Activated T-cell treated with anti-CD3 and anti-CD28 coated beads, Interleukin-2, amount 50 U/mL, for 24 hours (primary cell): Measurements from ENCODE around the gene BIRC6.
A peak's percentile ranks its signal among the peaks of the same experiment; 100 is the strongest.

ENCODE experiments used
- DNase-seq: peaks from one replicate; pipeline ENCODE4 v3.0.0-alpha.2; 2020
- H3K27ac Mint-ChIP-seq: 2 replicates; pipeline ENCODE4 v1.8.0; 2020; ENCODE audit warnings: mild to moderate bottlenecking, mixed read lengths
- H3K27me3 Mint-ChIP-seq: 2 replicates; pipeline ENCODE4 v1.8.0; 2020; ENCODE audit warnings: mixed read lengths
- H3K36me3 Mint-ChIP-seq: 2 replicates; pipeline ENCODE4 v1.8.0; 2020; ENCODE audit warnings: low read depth, mixed read lengths
- H3K4me1 Mint-ChIP-seq: 2 replicates; pipeline ENCODE4 v1.8.0; 2020; ENCODE audit warnings: low read depth, mixed read lengths
- H3K4me3 Mint-ChIP-seq: 2 replicates; pipeline ENCODE4 v1.8.0; 2020; ENCODE audit warnings: mild to moderate bottlenecking, moderate library complexity, mixed read lengths
- H3K9me3 Mint-ChIP-seq: 2 replicates; pipeline ENCODE4 v1.8.0; 2020; ENCODE audit warnings: mixed read lengths

Gene BIRC6

DNA sequence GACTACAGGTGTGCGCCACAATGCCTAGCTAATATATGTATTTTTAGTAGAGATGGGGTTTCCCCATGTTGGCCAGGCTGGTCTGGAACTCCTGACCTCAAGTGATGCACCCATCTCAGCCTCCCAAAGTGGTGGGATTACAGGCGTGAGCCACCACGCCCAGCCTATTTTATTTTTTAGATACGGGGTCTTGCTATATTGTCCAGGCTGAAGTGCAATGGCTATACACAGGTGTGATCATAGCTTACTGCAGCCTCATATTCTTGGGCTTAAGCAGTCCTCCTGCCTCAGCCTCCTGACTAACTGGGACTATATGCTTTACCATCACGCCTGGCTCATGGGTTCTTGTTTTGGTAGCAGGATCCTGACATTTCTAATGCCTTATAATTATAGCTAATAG is 42.4 kb downstream of the BIRC6 start:
- Mint-ChIP-seq H3K9me3 (no peaks in the 10 kb centered on the region), H3K36me3 (peaks cover 71% of the 10 kb centered on the region), H3K27me3 (no peaks in the 10 kb centered on the region), H3K4me3 (no peak overlapping the region), H3K27ac (no peak overlapping the region), H3K4me1 (peaks cover 19% of the 10 kb centered on the region)
- DNase-seq: no peak

DNA sequence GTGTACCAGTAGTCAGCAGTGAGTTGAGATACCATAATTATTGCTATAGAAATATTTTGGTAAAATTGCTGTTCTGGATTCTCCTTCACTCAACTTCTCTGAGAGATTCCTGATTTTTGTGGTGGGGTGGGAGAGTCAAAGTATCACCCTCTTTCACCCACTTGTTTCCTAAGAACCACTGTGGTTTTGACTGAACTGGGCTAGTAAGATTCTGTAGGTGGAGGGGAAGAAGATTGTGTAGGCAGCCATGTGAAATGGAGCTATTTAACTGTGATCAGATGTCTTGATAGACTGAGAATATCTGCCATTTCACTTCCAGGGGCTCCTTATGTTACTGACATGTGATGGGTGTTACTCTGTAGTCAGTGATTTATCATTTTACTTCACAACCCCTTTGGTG is 45.3 kb downstream of the BIRC6 start:
- H3K9me3 Mint-ChIP-seq: no peaks in the 10 kb centered on the region
- no peaks in the 10 kb centered on the region for H3K27me3 Mint-ChIP-seq
- H3K4me1 Mint-ChIP-seq: peaks cover 19% of the 10 kb centered on the region
- H3K4me3 Mint-ChIP-seq: no peak overlapping the region
- peak overlapping the region; percentile 57 for H3K27ac Mint-ChIP-seq
- DNase-seq: no peak
- H3K36me3 Mint-ChIP-seq: peaks cover 66% of the 10 kb centered on the region

DNA sequence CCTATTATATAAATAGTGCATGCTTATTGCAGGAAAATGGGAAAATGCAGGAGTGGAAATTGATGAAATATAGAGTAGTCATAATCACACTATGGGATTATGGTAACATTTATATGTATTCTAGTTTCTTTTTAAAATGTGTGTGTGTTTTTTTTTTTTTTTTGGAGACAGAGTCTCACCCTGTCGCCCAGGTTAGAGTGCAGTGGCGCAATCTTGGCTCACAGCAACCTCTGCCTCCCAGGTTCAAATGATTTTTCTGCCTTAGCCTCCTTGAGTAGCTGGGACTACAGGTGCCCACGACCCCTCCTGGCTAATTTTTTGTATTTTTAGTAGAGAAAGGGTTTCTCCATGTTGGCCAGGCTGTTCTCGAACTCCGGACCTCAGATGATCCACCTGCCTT is 47.0 kb downstream of the BIRC6 start:
- Mint-ChIP-seq H3K27me3 (no peaks in the 10 kb centered on the region), H3K36me3 (peaks cover 64% of the 10 kb centered on the region), H3K4me3 (no peak overlapping the region), H3K4me1 (peaks cover 22% of the 10 kb centered on the region), H3K9me3 (no peaks in the 10 kb centered on the region), H3K27ac (no peak overlapping the region)
- DNase-seq: no peak

DNA sequence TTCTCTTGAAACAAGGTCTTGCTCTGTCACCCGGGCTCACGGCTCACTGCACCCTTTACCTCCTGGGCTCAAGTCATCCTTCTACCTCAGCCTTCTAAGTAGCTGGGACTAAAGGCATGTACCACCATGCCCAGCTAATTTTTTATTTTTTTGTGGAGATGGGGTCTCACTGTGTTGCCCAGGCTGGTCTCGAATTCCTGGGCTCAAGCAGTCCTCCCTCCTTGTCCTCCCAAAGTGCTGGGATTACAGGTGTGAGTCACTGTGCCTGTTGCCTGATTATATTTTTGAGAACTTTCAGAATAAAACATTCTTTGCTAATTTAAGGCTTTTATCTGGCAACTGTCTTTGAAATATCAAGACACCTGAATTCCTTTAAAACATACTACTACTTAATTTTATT is 47.9 kb downstream of the BIRC6 start:
- H3K36me3 Mint-ChIP-seq: peaks cover 67% of the 10 kb centered on the region
- H3K4me1 Mint-ChIP-seq: peaks cover 26% of the 10 kb centered on the region
- no peak overlapping the region for H3K27ac Mint-ChIP-seq
- no peak overlapping the region for H3K4me3 Mint-ChIP-seq
- H3K9me3 Mint-ChIP-seq: no peaks in the 10 kb centered on the region
- DNase-seq: no peak
- H3K27me3 Mint-ChIP-seq: no peaks in the 10 kb centered on the region

DNA sequence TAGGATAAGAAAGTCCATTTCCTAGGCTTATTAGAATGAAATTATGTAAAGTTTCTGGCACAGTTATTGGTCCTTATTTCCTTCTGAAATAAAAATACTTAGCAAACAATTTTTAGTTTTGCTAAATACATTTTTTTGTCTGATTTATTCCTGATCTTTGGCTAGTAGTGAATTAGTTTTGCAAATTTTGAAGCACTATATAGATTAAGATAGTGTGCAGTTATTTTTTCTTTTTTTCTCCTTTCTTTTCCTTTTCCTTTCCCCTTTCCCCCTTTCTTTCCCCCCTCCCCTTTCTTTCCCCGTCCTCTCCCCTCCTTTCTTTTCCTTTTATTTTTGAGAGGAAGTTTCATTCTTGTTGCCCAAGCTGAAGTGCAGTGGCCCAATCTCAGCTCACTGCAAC is 59.7 kb downstream of the BIRC6 start:
- H3K36me3 Mint-ChIP-seq: peaks cover 78% of the 10 kb centered on the region
- H3K27ac Mint-ChIP-seq: no peak overlapping the region
- H3K9me3 Mint-ChIP-seq: no peaks in the 10 kb centered on the region

DNA sequence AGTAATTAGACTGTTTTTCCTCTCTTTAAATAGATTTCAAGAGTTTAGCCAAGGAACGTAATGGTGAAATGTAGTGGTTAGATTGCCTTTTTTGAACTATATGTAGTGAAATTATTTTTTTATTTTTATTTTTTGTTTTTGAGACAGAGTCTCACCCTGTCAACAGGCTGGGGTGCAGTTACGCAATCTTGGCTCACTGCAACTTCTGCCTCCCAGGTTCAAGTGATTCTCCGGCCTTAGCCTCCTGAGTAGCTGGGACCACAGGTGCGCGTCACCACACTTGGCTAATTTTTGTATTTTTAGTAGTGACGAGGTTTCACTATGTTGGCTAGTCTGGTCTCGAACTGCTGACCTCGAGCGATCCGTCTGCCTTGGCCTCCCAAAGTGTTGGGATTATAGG is 60.8 kb downstream of the BIRC6 start:
- H3K27ac Mint-ChIP-seq: no peak overlapping the region
- peaks cover 32% of the 10 kb centered on the region for H3K4me1 Mint-ChIP-seq
- no peaks in the 10 kb centered on the region for H3K9me3 Mint-ChIP-seq
- H3K36me3 Mint-ChIP-seq: peaks cover 81% of the 10 kb centered on the region
- H3K27me3 Mint-ChIP-seq: no peaks in the 10 kb centered on the region
- DNase-seq: no peak
- no peak overlapping the region for H3K4me3 Mint-ChIP-seq

More for the DNA sequence above, 59.7 kb downstream of the BIRC6 start:
- no peak for DNase-seq
- Mint-ChIP-seq H3K4me3 (no peak overlapping the region), H3K27me3 (no peaks in the 10 kb centered on the region), H3K4me1 (peaks cover 21% of the 10 kb centered on the region)

DNA sequence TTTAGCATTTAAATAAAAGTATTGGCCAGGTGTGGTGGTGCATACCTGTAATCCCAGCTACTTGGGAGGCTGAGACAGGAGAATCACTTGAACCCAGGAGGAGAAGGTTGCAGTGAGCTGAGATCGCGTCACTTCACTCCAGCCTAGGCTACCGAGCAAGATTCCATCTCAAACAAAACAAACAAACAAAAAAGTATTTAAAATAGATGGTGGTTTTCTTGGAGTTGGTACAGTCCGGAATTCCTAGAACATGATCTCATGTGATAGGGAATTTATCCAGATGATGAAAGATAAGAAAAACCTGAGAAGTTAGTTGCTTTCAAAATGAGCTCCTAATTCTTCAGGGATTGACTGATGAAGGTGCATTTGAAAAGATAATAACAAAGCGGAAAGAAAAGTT is 62.0 kb downstream of the BIRC6 start:
- H3K36me3 Mint-ChIP-seq: peaks cover 85% of the 10 kb centered on the region
- H3K4me3 Mint-ChIP-seq: no peak overlapping the region
- H3K4me1 Mint-ChIP-seq: peaks cover 39% of the 10 kb centered on the region
- no peaks in the 10 kb centered on the region for H3K9me3 Mint-ChIP-seq
- H3K27ac Mint-ChIP-seq: no peak overlapping the region
- DNase-seq: no peak
- H3K27me3 Mint-ChIP-seq: no peaks in the 10 kb centered on the region

DNA sequence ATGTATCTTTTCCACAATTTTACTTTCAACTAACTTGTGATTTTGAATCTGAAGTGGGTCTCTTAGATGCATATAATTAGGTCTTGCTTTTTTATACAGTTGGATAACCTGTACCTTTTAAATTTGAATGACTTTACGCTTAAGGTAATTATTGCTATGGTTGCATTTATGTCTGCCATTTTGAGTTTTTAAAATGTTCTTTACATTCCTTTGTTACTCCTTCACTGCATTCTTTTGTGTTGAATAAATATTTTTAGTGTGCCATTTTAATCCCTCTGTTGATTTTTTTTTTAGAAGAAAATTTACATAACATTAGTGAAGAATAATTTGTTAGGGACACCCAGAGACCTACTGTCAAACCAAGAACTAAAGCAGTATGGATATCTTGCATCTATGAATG is 65.3 kb downstream of the BIRC6 start:
- H3K36me3 Mint-ChIP-seq: peaks cover 75% of the 10 kb centered on the region
- H3K27me3 Mint-ChIP-seq: no peaks in the 10 kb centered on the region
- H3K4me1 Mint-ChIP-seq: peaks cover 60% of the 10 kb centered on the region
- H3K27ac Mint-ChIP-seq: no peak overlapping the region
- H3K4me3 Mint-ChIP-seq: no peak overlapping the region
- no peaks in the 10 kb centered on the region for H3K9me3 Mint-ChIP-seq
- no peak for DNase-seq

DNA sequence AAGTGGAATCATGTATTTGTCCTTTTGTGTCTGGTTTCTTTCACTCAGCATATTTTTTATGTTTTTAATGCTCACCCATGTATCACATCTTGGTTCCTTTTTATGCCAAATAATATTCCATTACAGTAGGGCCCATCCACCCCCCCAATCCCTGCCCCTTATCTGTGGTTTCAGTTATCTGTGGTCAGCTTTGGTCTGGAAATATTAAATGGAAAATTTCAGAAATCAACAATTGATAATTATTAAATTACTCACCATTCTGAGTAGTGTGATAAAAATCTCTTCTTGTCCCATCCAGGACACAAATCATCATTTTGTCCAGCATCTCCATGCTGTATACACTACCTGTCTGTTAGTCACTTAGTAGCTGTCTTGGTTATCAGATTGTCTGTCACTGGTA is 66.7 kb downstream of the BIRC6 start:
- Mint-ChIP-seq H3K4me3 (no peak overlapping the region), H3K9me3 (no peaks in the 10 kb centered on the region), H3K4me1 (peaks cover 62% of the 10 kb centered on the region), H3K27ac (no peak overlapping the region), H3K36me3 (peaks cover 63% of the 10 kb centered on the region), H3K27me3 (no peaks in the 10 kb centered on the region)
- no peak for DNase-seq

DNA sequence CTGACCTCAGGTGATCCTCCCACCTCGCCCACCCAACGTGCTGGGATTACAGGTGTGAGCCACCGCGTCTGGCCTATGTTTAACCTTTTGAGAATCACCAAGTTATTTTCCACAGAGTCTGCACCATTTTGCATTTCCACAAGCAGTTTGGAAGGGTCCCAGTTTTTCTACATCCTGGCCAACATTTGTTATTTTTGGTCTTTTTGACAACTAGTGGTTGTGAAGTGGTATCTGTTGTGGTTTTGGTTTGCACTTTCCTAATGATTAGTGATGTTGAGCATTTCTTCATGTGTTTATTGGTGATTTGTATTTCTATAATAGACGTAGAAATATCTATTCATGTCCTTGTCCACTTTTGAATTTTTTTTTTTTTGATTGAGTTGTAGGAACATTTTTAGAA is 67.9 kb downstream of the BIRC6 start:
- Mint-ChIP-seq H3K9me3 (no peaks in the 10 kb centered on the region), H3K4me1 (peaks cover 64% of the 10 kb centered on the region), H3K27ac (peak overlapping the region; percentile 68)

DNA sequence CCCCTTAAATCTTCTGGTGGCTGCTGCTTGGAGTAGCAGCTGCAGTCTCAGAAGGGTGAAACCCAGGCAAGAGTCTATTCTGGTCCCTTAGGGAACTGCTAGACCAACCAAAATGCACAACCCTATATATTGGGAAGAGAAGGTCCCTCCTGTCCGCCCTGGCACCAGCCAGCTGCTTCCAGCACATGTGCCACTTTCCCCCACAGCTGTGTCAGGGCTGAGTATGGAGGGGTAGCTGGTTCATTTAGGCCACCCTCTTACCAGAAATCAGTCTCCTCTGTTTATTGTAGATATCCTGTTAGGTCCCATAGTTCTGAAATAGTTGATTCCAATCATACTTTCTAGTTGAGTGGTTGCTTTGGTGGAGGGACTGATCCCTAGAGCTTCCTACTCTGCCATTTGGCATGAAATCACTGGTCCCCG is 68.9 kb downstream of the BIRC6 start:
- H3K4me3 Mint-ChIP-seq: no peak overlapping the region
- H3K27me3 Mint-ChIP-seq: no peaks in the 10 kb centered on the region
- peaks cover 61% of the 10 kb centered on the region for H3K36me3 Mint-ChIP-seq
- peak overlapping the region; percentile 70 for H3K27ac Mint-ChIP-seq
- no peaks in the 10 kb centered on the region for H3K9me3 Mint-ChIP-seq
- DNase-seq: no peak
- peaks cover 60% of the 10 kb centered on the region for H3K4me1 Mint-ChIP-seq

More for the DNA sequence above, 67.9 kb downstream of the BIRC6 start:
- Mint-ChIP-seq H3K27me3 (no peaks in the 10 kb centered on the region), H3K4me3 (no peak overlapping the region), H3K36me3 (peaks cover 62% of the 10 kb centered on the region)
- no peak for DNase-seq

DNA sequence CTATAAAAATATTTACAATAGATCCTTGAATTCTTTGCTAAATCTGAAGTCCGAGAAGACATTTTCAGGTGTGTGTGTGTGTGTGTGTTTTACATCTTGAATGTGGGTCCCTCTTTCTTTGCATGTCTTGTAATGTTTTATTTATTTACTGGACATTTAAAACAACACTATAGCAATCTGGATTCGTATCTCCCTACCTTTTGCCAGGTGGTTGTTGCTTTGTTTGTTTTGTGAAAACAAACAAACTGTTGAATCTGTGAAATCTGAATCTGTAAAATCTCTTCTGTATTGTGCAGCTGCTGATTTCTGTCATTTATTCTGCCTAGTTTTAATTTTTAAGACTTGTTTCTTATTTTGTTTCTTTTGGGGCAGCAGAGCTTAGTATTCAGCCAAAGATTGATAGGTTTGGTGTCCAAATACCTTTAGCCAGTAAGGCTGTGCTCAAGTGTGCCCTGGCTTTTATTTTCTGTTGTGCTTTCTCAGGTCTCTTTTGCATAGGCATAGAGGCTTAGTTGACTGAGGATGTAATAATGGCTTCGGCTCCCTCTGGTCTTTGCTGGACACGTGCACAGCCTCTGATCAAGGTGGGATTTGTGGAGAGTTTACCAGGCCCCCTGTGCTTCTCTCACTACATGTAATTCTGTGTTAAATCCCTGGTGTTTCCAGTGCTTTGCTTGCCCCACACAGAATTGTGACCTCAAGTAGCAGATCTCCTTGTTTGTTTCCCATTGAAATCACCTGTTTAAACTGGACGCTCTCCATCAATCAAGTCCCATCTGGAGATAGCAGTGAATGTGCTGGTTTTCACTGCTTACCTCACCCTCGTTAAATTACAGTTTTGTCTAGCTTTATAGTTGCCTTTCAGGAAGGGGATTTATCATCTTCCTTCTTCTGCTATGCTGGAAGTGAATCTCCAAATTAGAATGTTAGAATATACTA is 71.1 kb downstream of the BIRC6 start:
- Mint-ChIP-seq H3K4me3 (no peak overlapping the region), H3K4me1 (peaks cover 47% of the 10 kb centered on the region), H3K9me3 (no peaks in the 10 kb centered on the region), H3K27me3 (no peaks in the 10 kb centered on the region), H3K27ac (peak overlapping the region; percentile 7), H3K36me3 (peaks cover 58% of the 10 kb centered on the region)
- no peak for DNase-seq

DNA sequence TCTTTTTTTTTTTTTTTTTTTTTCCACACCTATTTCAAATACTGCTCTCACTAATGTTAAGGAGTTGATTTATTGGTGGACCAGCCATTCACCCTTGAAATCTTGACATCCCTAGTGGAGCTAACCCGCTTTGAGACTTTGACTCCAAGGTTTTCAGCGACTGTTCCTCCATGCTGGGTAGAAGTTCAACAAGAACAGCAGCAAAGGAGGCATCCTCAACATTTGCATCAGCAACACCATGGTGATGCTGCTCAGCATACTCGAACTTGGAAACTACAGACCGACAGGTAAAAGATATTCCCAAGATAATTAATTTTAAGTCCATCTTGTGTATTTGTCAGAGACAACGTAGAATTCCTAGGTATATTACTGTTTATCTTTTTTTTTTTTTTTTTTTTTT is 74.0 kb downstream of the BIRC6 start:
- H3K9me3 Mint-ChIP-seq: no peaks in the 10 kb centered on the region
- H3K27me3 Mint-ChIP-seq: no peaks in the 10 kb centered on the region
- H3K27ac Mint-ChIP-seq: no peak overlapping the region
- H3K4me1 Mint-ChIP-seq: peaks cover 27% of the 10 kb centered on the region
- no peak for DNase-seq
- no peak overlapping the region for H3K4me3 Mint-ChIP-seq
- peaks cover 61% of the 10 kb centered on the region for H3K36me3 Mint-ChIP-seq

DNA sequence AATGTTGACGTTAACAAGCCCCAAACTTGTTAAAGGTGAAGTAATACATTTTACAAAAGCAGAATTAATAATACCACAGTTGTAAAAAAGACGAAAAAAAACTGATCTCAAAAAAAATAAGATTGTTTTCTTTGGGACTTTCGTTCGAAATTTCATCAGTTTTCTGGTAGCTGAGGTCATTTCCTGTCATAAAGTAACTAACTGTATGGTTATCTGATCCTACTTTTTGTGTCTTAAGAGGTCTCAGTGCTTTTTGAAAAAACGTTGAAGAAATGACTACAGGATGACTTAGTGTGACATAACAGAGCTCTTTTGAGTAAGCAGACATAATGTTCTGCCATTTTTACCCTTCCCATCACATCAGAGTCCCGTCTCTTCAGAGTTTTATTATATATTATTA is 79.3 kb downstream of the BIRC6 start:
- no peak overlapping the region for H3K27ac Mint-ChIP-seq
- H3K27me3 Mint-ChIP-seq: no peaks in the 10 kb centered on the region
- DNase-seq: no peak
- H3K36me3 Mint-ChIP-seq: peaks cover 88% of the 10 kb centered on the region
- H3K9me3 Mint-ChIP-seq: no peaks in the 10 kb centered on the region
- H3K4me1 Mint-ChIP-seq: peaks cover 6% of the 10 kb centered on the region
- H3K4me3 Mint-ChIP-seq: no peak overlapping the region

DNA sequence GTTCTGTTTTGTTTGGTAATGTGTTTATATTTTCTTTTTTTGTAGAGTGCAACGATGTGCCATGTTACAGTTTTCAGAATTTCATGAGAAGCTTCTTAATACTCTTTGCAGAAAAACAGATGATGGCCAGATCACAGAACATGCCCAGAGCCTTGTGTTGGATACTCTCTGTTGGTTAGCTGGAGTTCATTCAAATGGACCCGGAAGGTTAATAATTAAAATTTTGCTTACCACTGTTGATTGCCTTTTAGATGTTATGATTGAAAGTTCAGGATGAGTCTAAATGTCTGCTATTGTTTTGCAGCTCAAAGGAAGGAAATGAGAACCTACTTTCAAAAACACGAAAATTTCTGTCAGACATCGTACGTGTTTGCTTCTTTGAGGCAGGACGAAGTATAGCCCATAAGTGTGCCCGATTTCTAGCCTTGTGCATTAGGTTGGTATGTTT is 85.2 kb downstream of the BIRC6 start:
- H3K27me3 Mint-ChIP-seq: no peaks in the 10 kb centered on the region

More for the DNA sequence above, 85.2 kb downstream of the BIRC6 start:
- H3K4me3 Mint-ChIP-seq: no peak overlapping the region
- no peak for DNase-seq
- no peaks in the 10 kb centered on the region for H3K4me1 Mint-ChIP-seq
- H3K9me3 Mint-ChIP-seq: no peaks in the 10 kb centered on the region
- H3K27ac Mint-ChIP-seq: peak overlapping the region; percentile 39
- H3K36me3 Mint-ChIP-seq: peaks cover 87% of the 10 kb centered on the region
